Ovary (tissue), 9 donors: ENCODE results near the gene MAPKAPK5. TPM values are rescaled to one million over a fixed set of nuclear protein-coding genes. Genes with fewer than 3 reads are reported as not detected.

Source experiments
- DNase-seq, 5 donors: peaks; one replicate each; pipeline ENCODE4 v3.0.0-alpha.2; 2019 to 2020
- H3K27ac ChIP-seq, 2 donors: fragments of 200-600 bp; one replicate each; pipeline versions ENCODE4 v1.5.1 to v1.8.0; 2019 to 2022
- H3K27me3 ChIP-seq: fragments of 200-600 bp; one replicate; pipeline ENCODE4 v1.8.0; 2022
- H3K36me3 ChIP-seq: fragments of 200-600 bp; sonication (generic); one replicate; pipeline ENCODE4 v1.5.1; 2019
- H3K4me1 ChIP-seq: one replicate; pipeline ENCODE4 v1.8.1; 2013; ENCODE audit warnings: mild to moderate bottlenecking, moderate library complexity; ENCODE audit not compliant: insufficient read depth
- H3K4me3 ChIP-seq: fragments of 200-600 bp; sonication (generic); one replicate; pipeline ENCODE4 v1.5.1; 2017
- H3K9me3 ChIP-seq, 2 donors: fragments of 200-600 bp in 1 of 2; sonication (generic) in 1 of 2; one replicate each; pipeline versions ENCODE4 v1.5.1 to v1.8.1; 2013 to 2019; ENCODE audit warnings: mild to moderate bottlenecking in 1 of 2, moderate library complexity in 1 of 2
- CTCF ChIP-seq, 3 donors: fragments of 450-650 bp in 2 of 3; fragments of 200-600 bp in 1 of 3; IDR thresholded peaks; one replicate each; pipeline versions ENCODE4 v1.5.1 to v1.8.0; 2016 to 2022; ENCODE audit warnings: antibody characterized with exemption in 3 of 3, mild to moderate bottlenecking in 1 of 3
- EP300 ChIP-seq: sonication (generic); formaldehyde crosslinking; IDR thresholded peaks from one replicate; pipeline ENCODE4 v1.6.1; 2017; ENCODE audit warnings: antibody characterized with exemption
- POLR2A ChIP-seq: fragments of 450-650 bp; IDR thresholded peaks from one replicate; pipeline ENCODE4 v1.6.1; 2017; ENCODE audit warnings: antibody characterized with exemption, mild to moderate bottlenecking, moderate library complexity
- WGBS, 3 donors: extraction: QIAGEN DNeasy Blood & Tissue Kit in 1 of 3; methylation state at CpG; one replicate each; pipeline versions ENCODE4 v1.1.5 to v1.1.7; 2013 to 2017; 5-methylcytosine and 5-hydroxymethylcytosine counted together
- intact Hi-C, 4 donors: fragments of 100-400 bp; cut with DNase I; formaldehyde crosslinking; loops; one replicate each; pipeline versions ENCODE4 v1.11.0 to v1.15.1; 2022 to 2023
- polyA plus RNA-seq, 2 donors: library from polyadenylated mRNA; stranded (reverse); fragments of 200-250 nt in 1 of 2; fragments of 350-450 nt in 1 of 2; fragmentation: Illumina TruSeq in 1 of 2; extraction: RNeasy Lipid Tissue Mini Kit (QIAGEN cat#74804) in 1 of 2; gene quantifications; one replicate each; pipeline ENCODE4 v1.2.3, GENCODE V29; 2013 to 2014
- total RNA-seq, 7 donors: library from RNA; depleted of rRNA in 2 of 7; stranded (reverse); fragments of >200 nt in 2 of 7; fragmentation: NEBNext Ultra II Directional in 3 of 7; extraction: Animal tissue kit (Norgen Biotek cat#: 25700) in 3 of 7; gene quantifications; one replicate each; pipeline versions ENCODE4 v1.1.0 to v1.2.4, GENCODE V29; 2016 to 2023
- donor health status: DM: no; HTN: no; CAD: no; lungs with moderate emphysema.
- donor health status: DM: no; HTN: no; CAD: no.
- donor health status: Bipolar disorder and iron deficiency.
- donor health status: DM: yes; HTN: yes; CAD: no.
- donor health status: DM: no; HTN: no; CAD: no.
- donor health status: DM: yes; HTN: yes; CAD: no.

The MAPKAPK5 gene
- total and polyA plus RNA-seq, 9 donors = 20.0 to 52.5 (median 38.8) TPM

GRCh38 chr12:111803038-111803626 lies 38.9 kb upstream of the MAPKAPK5 start:
- 85 to 94% (median 91%) methylated on average over 6 of the region's 6 CpGs for WGBS, 3 donors

GRCh38 chr12:111803851-111804250 lies 38.2 kb upstream of the MAPKAPK5 start:
- no peak overlapping the region for H3K4me3 ChIP-seq
- H3K27me3 ChIP-seq = no peaks in the 10 kb centered on the region
- no peaks in the 10 kb centered on the region for H3K4me1 ChIP-seq
- no peak for TF ChIP-seq POLR2A
- TF ChIP-seq EP300 = no peak
- TF ChIP-seq CTCF (IDR thresholded peaks at IDR 0.05) = no peak
- DNase-seq = peak in 1 of 5 donors; percentile 11
- no peaks in the 10 kb centered on the region for H3K9me3 ChIP-seq
- intact Hi-C loops = no loop called here
- no peak overlapping the region for H3K27ac ChIP-seq
- WGBS, 3 donors = 95 to 97% (median 96%) methylated on average over 8 of the region's 8 CpGs
- no peaks in the 10 kb centered on the region for H3K36me3 ChIP-seq

More at GRCh38 chr12:111803038-111803626, 38.9 kb upstream of the MAPKAPK5 start:
- TF ChIP-seq CTCF (IDR thresholded peaks at IDR 0.05) = no peak
- no peak for TF ChIP-seq POLR2A
- no peak for TF ChIP-seq EP300
- intact Hi-C loops = no loop called here
- DNase-seq = peak in 1 of 5 donors; percentile 1
- no peaks in the 10 kb centered on the region for H3K4me1 ChIP-seq
- no peaks in the 10 kb centered on the region for H3K36me3 ChIP-seq
- H3K27ac ChIP-seq = no peak overlapping the region
- no peak overlapping the region for H3K4me3 ChIP-seq
- H3K9me3 ChIP-seq = no peaks in the 10 kb centered on the region
- no peaks in the 10 kb centered on the region for H3K27me3 ChIP-seq

GRCh38 chr12:111806304-111806703 lies 35.7 kb upstream of the MAPKAPK5 start:
- Histone ChIP-seq H3K4me3 (no peak overlapping the region), H3K9me3 (no peaks in the 10 kb centered on the region), H3K27me3 (no peaks in the 10 kb centered on the region), H3K4me1 (no peaks in the 10 kb centered on the region), H3K27ac (no peak overlapping the region), H3K36me3 (no peaks in the 10 kb centered on the region)
- TF ChIP-seq EP300 (no peak), POLR2A (no peak), CTCF (IDR thresholded peaks at IDR 0.05) (no peak)
- peak in 1 of 5 donors; percentile 1 for DNase-seq
- 81 to 89% (median 85%) methylated on average over 4 of the region's 4 CpGs for WGBS, 3 donors
- intact Hi-C loops = no loop called here

GRCh38 chr12:111807232-111807631 lies 34.8 kb upstream of the MAPKAPK5 start:
- 81 to 86% (median 81%) methylated on average over 7 of the region's 7 CpGs for WGBS, 3 donors
- no peak overlapping the region for H3K4me3 ChIP-seq
- H3K9me3 ChIP-seq = no peaks in the 10 kb centered on the region
- TF ChIP-seq CTCF (IDR thresholded peaks at IDR 0.05) = no peak
- no peak for TF ChIP-seq POLR2A
- TF ChIP-seq EP300 = no peak
- no peaks in the 10 kb centered on the region for H3K4me1 ChIP-seq
- no peaks in the 10 kb centered on the region for H3K27me3 ChIP-seq
- no peak overlapping the region for H3K27ac ChIP-seq
- intact Hi-C loops = no loop called here
- no peak for DNase-seq
- no peaks in the 10 kb centered on the region for H3K36me3 ChIP-seq
